RWPE1 (cell line): ENCODE data around the gene NEO1.

Experiments used
- CTCF ChIA-PET: fragments of 350-600 bp; sonication (Branson Sonifier 250); formaldehyde crosslinking; extraction: SDS; loops from one replicate; lab custom pipeline; 2021; lab: Yijun Ruan, JAX
- POLR2A ChIA-PET: fragments of 400-600 bp; formaldehyde crosslinking; extraction: SDS; loops from one replicate; lab custom pipeline; 2020; ENCODE audit warnings: antibody characterized with exemption; ENCODE audit not compliant: low non-redundant PET; lab: Yijun Ruan, JAX
- DNase-seq: peaks from one replicate; pipeline ENCODE4 v3.0.0; 2012; ENCODE audit warnings: low spot score
- H3K27ac ChIP-seq: fragments of 450-650 bp; 2 replicates; pipeline ENCODE4 v1.5.1; 2017
- TF ChIP-seq, protein P1 (sequence below): fragments of 450-650 bp; conservative IDR thresholded peaks from 2 replicates; pipeline ENCODE4 v1.5.1; 2017; ENCODE audit warnings: low read depth, mild to moderate bottlenecking

Gene NEO1

DNA sequence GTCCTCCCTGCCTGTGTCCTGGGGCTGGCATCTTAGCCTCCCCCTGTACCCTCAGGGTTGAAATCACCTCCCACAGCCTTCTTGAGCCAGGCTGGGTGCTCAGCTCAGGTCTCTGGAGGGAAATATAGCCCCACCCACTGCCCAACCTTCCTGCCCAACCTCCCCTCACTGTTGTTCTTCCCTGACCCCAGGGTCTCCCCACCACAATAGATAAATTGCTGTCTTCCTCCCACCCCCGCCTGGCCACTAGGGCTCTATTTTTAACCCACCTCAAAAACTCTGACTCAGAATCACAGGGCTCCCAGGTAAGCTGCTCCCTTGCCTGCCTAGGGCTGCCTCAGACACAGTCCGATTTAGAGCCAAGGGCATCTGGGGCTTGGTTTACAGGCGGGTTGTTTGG is 301.5 kb downstream of the NEO1 start:
- ChIA-PET POLR2A (interaction anchor here (0.6 kb wide), 1 partner anchor 241 kb away, joined by 14 read pairs; no protein-coding TSS in a partner anchor), CTCF (no interaction called here)
- no peak for DNase-seq

DNA sequence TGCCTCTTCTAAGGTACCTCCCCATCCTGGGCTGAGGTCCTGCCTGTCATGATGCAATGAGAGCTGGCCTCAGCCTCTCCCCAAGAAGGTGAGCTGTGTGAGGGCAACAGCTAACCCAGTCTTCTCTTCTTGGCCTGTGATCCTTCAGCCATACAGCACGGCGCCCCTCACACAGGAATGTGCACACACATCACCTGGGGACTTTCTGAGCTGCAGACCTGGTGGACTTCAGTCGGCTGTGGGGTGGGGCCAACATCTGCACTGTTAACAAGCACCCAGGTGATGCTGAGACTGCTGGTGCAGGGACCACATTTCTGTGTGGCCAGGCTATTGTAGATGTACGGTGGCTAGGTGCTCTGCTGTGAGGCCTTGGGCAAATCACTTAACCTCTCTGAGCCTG is 302.0 kb downstream of the NEO1 start:
- ChIA-PET POLR2A (interaction anchor here (0.6 kb wide), 1 partner anchor 241 kb away, joined by 14 read pairs; no protein-coding TSS in a partner anchor), CTCF (no interaction called here)
- H3K27ac ChIP-seq: no peak overlapping the region
- TF ChIP-seq, protein P1, sequence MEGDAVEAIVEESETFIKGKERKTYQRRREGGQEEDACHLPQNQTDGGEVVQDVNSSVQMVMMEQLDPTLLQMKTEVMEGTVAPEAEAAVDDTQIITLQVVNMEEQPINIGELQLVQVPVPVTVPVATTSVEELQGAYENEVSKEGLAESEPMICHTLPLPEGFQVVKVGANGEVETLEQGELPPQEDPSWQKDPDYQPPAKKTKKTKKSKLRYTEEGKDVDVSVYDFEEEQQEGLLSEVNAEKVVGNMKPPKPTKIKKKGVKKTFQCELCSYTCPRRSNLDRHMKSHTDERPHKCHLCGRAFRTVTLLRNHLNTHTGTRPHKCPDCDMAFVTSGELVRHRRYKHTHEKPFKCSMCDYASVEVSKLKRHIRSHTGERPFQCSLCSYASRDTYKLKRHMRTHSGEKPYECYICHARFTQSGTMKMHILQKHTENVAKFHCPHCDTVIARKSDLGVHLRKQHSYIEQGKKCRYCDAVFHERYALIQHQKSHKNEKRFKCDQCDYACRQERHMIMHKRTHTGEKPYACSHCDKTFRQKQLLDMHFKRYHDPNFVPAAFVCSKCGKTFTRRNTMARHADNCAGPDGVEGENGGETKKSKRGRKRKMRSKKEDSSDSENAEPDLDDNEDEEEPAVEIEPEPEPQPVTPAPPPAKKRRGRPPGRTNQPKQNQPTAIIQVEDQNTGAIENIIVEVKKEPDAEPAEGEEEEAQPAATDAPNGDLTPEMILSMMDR: no peak
- DNase-seq: no peak

More for the DNA sequence above, 301.5 kb downstream of the NEO1 start:
- no peak overlapping the region for H3K27ac ChIP-seq
- TF ChIP-seq, protein P1: no peak
